Sigmoid colon (tissue), 7 donors: ENCODE results near the gene SLC29A2. TPM values are rescaled to one million over a fixed set of nuclear protein-coding genes. Genes with fewer than 3 reads are reported as not detected.

Experiments
- DNase-seq: peaks from one replicate; pipeline ENCODE4 v3.0.0-alpha.2; 2019
- H3K27ac ChIP-seq, 4 donors: fragments of 200-600 bp; sonication (generic); one replicate each; pipeline ENCODE4 v1.5.1; 2016 to 2019; ENCODE audit warnings: mild to moderate bottlenecking in 1 of 4
- H3K27me3 ChIP-seq, 3 donors: fragments of 200-600 bp; sonication (generic); one replicate each; pipeline ENCODE4 v1.5.1; 2019; ENCODE audit warnings: mild to moderate bottlenecking in 1 of 3
- H3K36me3 ChIP-seq, 4 donors: fragments of 200-600 bp; sonication (generic); one replicate each; pipeline ENCODE4 v1.5.1; 2016 to 2019
- H3K4me1 ChIP-seq, 4 donors: fragments of 200-600 bp; sonication (generic); one replicate each; pipeline ENCODE4 v1.5.1; 2017 to 2019
- H3K4me3 ChIP-seq, 4 donors: fragments of 200-600 bp; sonication (generic); one replicate each; pipeline ENCODE4 v1.5.1; 2017 to 2019; ENCODE audit warnings: mild to moderate bottlenecking in 2 of 4, moderate library complexity in 1 of 4
- H3K9me3 ChIP-seq, 4 donors: fragments of 200-600 bp in 3 of 4; sonication (generic) in 3 of 4; one replicate each; pipeline versions ENCODE4 v1.5.1 to v1.6.1; 2013 to 2019
- EP300 ChIP-seq, 4 donors: sonication (generic); formaldehyde crosslinking; IDR thresholded peaks; one replicate each; pipeline ENCODE4 v1.6.1; 2017; ENCODE audit warnings: antibody characterized with exemption in 4 of 4
- POLR2A ChIP-seq, 2 donors: fragments of 450-650 bp; IDR thresholded peaks; one replicate each; pipeline ENCODE4 v1.6.1; 2016; ENCODE audit warnings: antibody characterized with exemption in 2 of 2, mild to moderate bottlenecking in 2 of 2, moderate library complexity in 2 of 2
- POLR2AphosphoS5 ChIP-seq, 4 donors: sonication (generic); formaldehyde crosslinking; IDR thresholded peaks; one replicate each; pipeline ENCODE4 v1.6.1; 2017; ENCODE audit warnings: antibody characterized with exemption in 4 of 4
- WGBS, 2 donors: extraction: QIAGEN DNeasy Blood & Tissue Kit; methylation state at CpG; one replicate each; pipeline ENCODE4 v1.1.7; 2013; 5-methylcytosine and 5-hydroxymethylcytosine counted together
- intact Hi-C: fragments of 100-400 bp; cut with DNase I; formaldehyde crosslinking; loops from one replicate; pipeline ENCODE4 v1.15.1; 2023
- polyA plus RNA-seq, 3 donors: library from polyadenylated mRNA; stranded (reverse); fragments of 200-250 nt; gene quantifications; one replicate each; pipeline ENCODE4 v1.2.3, GENCODE V29; 2013
- total RNA-seq, 4 donors: library from RNA; depleted of rRNA; stranded (reverse); fragments of >200 nt; gene quantifications; one replicate each; pipeline ENCODE4 v1.1.0, GENCODE V29; 2016
- TF ChIP-seq, protein P1 (sequence below), 4 experiments: fragments of 450-650 bp in 3 of 4; fragments of 200-600 bp in 1 of 4; IDR thresholded peaks; one replicate each; pipeline ENCODE4 v1.5.1; 2016 to 2019; ENCODE audit warnings: antibody characterized with exemption in 4 of 4, mild to moderate bottlenecking in 3 of 4, moderate library complexity in 2 of 4
- donor health status: healthy with polysubstance abuse.
- donor health status: Bipolar disorder and iron deficiency.
- donor health status: healthy.

Gene SLC29A2
- total and polyA plus RNA-seq, 7 donors: 0.41 to 28.0 (median 0.99) TPM

DNA sequence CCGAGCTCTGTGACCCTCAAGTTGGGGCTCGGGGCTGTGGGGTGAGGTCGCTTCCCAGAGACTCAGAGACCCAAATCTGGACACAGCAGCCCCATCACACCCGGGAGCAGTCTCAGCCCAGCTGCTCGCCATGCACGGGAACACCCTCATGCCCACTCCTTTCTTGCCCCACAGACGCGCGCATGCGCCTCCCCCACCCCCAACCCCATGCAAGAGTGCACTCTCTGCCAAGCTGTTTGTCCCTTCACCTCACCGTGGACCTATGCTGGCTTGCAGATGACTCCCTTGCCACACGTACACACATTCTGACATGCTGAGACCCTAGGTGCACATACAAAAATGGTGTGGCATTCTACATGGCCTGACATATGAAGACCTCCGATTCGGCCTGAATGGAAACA, 54.2 kb downstream of the SLC29A2 start:
- intact Hi-C loops: no loop called here
- no peaks in the 10 kb centered on the region for H3K27me3 ChIP-seq
- peak; percentile 85 for DNase-seq
- H3K4me3 ChIP-seq: peak overlapping the region; percentile 42 to 60 (median 52)
- no peaks in the 10 kb centered on the region for H3K9me3 ChIP-seq
- H3K27ac ChIP-seq: peak overlapping the region; percentile 86 to 94 (median 90)
- TF ChIP-seq, protein P1, sequence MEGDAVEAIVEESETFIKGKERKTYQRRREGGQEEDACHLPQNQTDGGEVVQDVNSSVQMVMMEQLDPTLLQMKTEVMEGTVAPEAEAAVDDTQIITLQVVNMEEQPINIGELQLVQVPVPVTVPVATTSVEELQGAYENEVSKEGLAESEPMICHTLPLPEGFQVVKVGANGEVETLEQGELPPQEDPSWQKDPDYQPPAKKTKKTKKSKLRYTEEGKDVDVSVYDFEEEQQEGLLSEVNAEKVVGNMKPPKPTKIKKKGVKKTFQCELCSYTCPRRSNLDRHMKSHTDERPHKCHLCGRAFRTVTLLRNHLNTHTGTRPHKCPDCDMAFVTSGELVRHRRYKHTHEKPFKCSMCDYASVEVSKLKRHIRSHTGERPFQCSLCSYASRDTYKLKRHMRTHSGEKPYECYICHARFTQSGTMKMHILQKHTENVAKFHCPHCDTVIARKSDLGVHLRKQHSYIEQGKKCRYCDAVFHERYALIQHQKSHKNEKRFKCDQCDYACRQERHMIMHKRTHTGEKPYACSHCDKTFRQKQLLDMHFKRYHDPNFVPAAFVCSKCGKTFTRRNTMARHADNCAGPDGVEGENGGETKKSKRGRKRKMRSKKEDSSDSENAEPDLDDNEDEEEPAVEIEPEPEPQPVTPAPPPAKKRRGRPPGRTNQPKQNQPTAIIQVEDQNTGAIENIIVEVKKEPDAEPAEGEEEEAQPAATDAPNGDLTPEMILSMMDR (IDR thresholded peaks at IDR 0.05): no peak
- TF ChIP-seq POLR2AphosphoS5 (IDR thresholded peaks at IDR 0.05) (no peak), POLR2A (IDR thresholded peaks at IDR 0.05) (no peak), EP300 (IDR thresholded peaks at IDR 0.05) (no peak)
- peaks cover 0 to 63% (median 61%) of the 10 kb centered on the region in 4 donors for H3K4me1 ChIP-seq
- WGBS, 2 donors: 22 to 64% methylated on average over 14 of the region's 14 CpGs
- H3K36me3 ChIP-seq: no peaks in the 10 kb centered on the region

- intact Hi-C loops: no loop called here
- Histone ChIP-seq H3K9me3 (no peaks in the 10 kb centered on the region), H3K4me3 (peak within 1 kb of the TSS; percentile 42 to 60 (median 52)), H3K36me3 (no peaks in the 10 kb centered on the region), H3K27me3 (no peaks in the 10 kb centered on the region), H3K4me1 (peaks cover 0 to 63% (median 61%) of the 10 kb centered on the region in 4 donors), H3K27ac (peak within 1 kb of the TSS; percentile 86 to 94 (median 90))
- 25 to 62% methylated on average over 29 of the region's 29 CpGs for WGBS, 2 donors
- TF ChIP-seq POLR2A (IDR thresholded peaks at IDR 0.05): no peak
- peak; percentile 40 to 77 (median 58) for TF ChIP-seq POLR2AphosphoS5 (IDR thresholded peaks at IDR 0.05)
- DNase-seq: peak; percentile 92
Measured at GRCh38 chr11:66316849-66317251, 54.7 kb downstream of the SLC29A2 start, which contains the start of gene CD248. TSS of gene CD248 (minus strand) at chr11:66317044. CDS start at chr11:66317027, 17 bp downstream.

DNA sequence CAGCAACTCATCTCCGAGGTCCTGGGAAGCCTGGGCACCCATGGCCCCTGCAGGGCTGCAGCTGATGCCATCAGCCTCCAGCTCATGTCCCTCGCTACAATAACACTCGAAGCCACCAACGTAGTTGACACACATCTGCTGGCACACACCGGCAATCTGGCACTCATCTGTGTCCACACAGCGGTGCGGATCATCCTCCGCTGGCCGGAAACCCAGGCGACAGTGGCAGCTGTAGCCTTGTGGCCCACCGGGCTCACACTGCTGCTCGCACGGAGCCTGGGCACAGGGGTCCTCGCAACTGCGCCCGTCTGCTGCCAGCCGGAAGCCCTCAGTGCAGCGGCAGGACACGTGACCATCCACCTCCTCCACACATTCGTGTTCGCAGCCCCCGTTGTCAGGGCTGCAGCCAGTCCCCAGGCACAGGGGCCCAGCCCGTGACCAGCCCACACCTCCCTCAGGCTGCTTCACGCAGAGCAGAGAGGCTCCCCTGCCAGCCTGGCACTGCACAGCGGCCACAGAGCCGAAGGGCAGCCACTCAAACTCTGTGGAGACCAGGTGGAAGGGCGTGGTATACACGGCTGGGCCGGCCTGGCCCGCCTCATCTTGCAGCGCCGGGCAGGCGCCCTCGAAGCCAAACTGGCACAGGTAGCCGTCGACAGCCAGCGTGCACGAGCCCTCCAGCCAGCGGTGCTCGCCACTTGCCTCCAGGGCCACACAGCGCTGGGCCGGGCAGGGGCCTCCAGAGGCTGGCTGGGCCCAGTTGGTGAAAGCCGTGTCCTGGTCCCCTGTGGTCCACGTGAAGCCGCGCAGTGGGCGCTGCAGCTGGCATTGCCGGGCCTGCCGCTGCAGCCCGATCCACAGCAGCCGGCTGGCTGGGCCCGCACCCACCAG, 55.4 kb downstream of the SLC29A2 start:
- DNase-seq: no peak
- H3K27me3 ChIP-seq: no peaks in the 10 kb centered on the region
- peak overlapping the region; percentile 86 to 94 (median 90) for H3K27ac ChIP-seq
- no peaks in the 10 kb centered on the region for H3K9me3 ChIP-seq
- TF ChIP-seq POLR2A (IDR thresholded peaks at IDR 0.05) (no peak), EP300 (IDR thresholded peaks at IDR 0.05) (no peak), POLR2AphosphoS5 (IDR thresholded peaks at IDR 0.05) (no peak)
- TF ChIP-seq, protein P1 (IDR thresholded peaks at IDR 0.05): no peak
- H3K4me1 ChIP-seq: peaks cover 0 to 67% (median 61%) of the 10 kb centered on the region in 4 donors
- peak overlapping the region; percentile 42 to 60 (median 52) for H3K4me3 ChIP-seq
- intact Hi-C loops: no loop called here
- 70 to 71% methylated on average over 52 of the region's 52 CpGs for WGBS, 2 donors
- no peaks in the 10 kb centered on the region for H3K36me3 ChIP-seq

DNA sequence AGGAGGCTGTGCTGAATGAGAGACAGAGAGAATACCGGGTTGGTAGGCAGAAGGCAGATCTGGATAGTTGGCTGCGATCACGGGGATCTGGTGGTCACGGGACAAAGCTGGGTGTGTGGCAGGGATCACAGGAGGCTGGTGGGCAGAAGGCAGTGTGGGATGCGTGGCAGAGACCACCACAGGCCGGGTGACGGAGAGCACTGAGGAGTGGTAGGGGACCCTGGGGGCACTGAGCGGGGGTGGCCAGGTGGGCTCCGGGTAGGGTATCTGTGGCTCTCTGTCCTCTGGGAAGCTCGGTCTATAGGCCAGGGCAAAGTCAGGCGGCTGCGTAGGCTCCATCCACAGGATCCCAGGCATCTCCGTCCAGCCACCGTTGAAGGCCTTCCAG, 56.1 kb downstream of the SLC29A2 start:
- Histone ChIP-seq H3K36me3 (no peaks in the 10 kb centered on the region), H3K27me3 (no peaks in the 10 kb centered on the region), H3K9me3 (no peaks in the 10 kb centered on the region), H3K4me3 (peak overlapping the region; percentile 42 to 60 (median 52)), H3K27ac (peak overlapping the region; percentile 86 to 94 (median 90)), H3K4me1 (peaks cover 0 to 67% (median 61%) of the 10 kb centered on the region in 4 donors)
- WGBS, 2 donors: 76 to 87% methylated on average over 14 of the region's 14 CpGs
- intact Hi-C loops: no loop called here
- DNase-seq: no peak
- TF ChIP-seq POLR2AphosphoS5 (IDR thresholded peaks at IDR 0.05) (no peak), POLR2A (IDR thresholded peaks at IDR 0.05) (no peak), EP300 (IDR thresholded peaks at IDR 0.05) (no peak)
- TF ChIP-seq, protein P1 (IDR thresholded peaks at IDR 0.05): no peak
